ENCODE results near the gene CCZ1.
"Not testable (repeated sequence)": the region's sequence is repeated elsewhere in the genome, so short reads cannot be mapped to it uniquely, and the experiment has no call there.

- not testable (repeated sequence) for TF ChIP-seq CTCF (IDR thresholded peaks at IDR 0.05; ENCODE audit: borderline replicate concordance, extremely low read depth, low read length, poor library complexity, severe bottlenecking); EZH2 (IDR thresholded peaks at IDR 0.05; ENCODE audit: borderline replicate concordance, low read depth, low read length, severe bottlenecking)
Observed at GRCh38 chr7:5880106-5880505, 18.4 kb upstream of the CCZ1 start.
